Smooth muscle cell (in vitro differentiated cells): ENCODE measurements around the gene DMPK. TPM values are rescaled to one million over a fixed set of nuclear protein-coding genes. Genes with fewer than 3 reads are reported as not detected.

ENCODE experiments used
- DNase-seq: peaks from one replicate; lab custom pipeline; 2025; ENCODE audit not compliant: unreplicated experiment; lab: John Stamatoyannopoulos, UW
- H2AFZ ChIP-seq: fragments of 200-600 bp; sonication (generic); 2 replicates; pipeline ENCODE4 v1.6.0; 2016; ENCODE audit warnings: antibody characterized with exemption, low read depth, mild to moderate bottlenecking
- H3F3A ChIP-seq: fragments of 200-600 bp; sonication (generic); 2 replicates; pipeline ENCODE4 v1.6.0; 2017; ENCODE audit warnings: antibody characterized with exemption, low read depth
- H3K27ac ChIP-seq: fragments of 200-600 bp; sonication (generic); 2 replicates; pipeline ENCODE4 v1.5.1; 2016; ENCODE audit warnings: low read depth, mild to moderate bottlenecking
- H3K27me3 ChIP-seq: fragments of 200-600 bp; sonication (generic); 2 replicates; pipeline ENCODE4 v1.6.1; 2016; ENCODE audit warnings: low read depth, mild to moderate bottlenecking
- H3K36me3 ChIP-seq: fragments of 200-600 bp; sonication (generic); 2 replicates; pipeline ENCODE4 v1.5.1; 2016; ENCODE audit warnings: low read depth
- H3K4me1 ChIP-seq: fragments of 200-600 bp; sonication (generic); 2 replicates; pipeline ENCODE4 v1.5.1; 2016; ENCODE audit warnings: low read depth
- H3K4me2 ChIP-seq: fragments of 200-600 bp; sonication (generic); 2 replicates; pipeline ENCODE4 v1.6.0; 2016; ENCODE audit warnings: mild to moderate bottlenecking
- H3K4me3 ChIP-seq: fragments of 200-600 bp; sonication (generic); 2 replicates; pipeline ENCODE4 v1.5.1; 2016; ENCODE audit warnings: mild to moderate bottlenecking
- H3K79me2 ChIP-seq: fragments of 200-600 bp; sonication (generic); 2 replicates; pipeline ENCODE4 v1.6.0; 2016; ENCODE audit warnings: low read depth, mild to moderate bottlenecking
- H3K9ac ChIP-seq: fragments of 200-600 bp; sonication (generic); 2 replicates; pipeline ENCODE4 v1.6.0; 2016; ENCODE audit warnings: low read depth
- H3K9me3 ChIP-seq: fragments of 200-600 bp; sonication (generic); replicated peaks from 2 replicates; pipeline ENCODE4 v1.5.1; 2016; ENCODE audit warnings: low read depth
- H4K20me1 ChIP-seq: fragments of 200-600 bp; sonication (generic); 2 replicates; pipeline ENCODE4 v1.6.0; 2016; ENCODE audit warnings: low read depth
- CTCF ChIP-seq: fragments of 200-600 bp; sonication (generic); IDR thresholded peaks from 2 replicates; pipeline ENCODE4 v1.5.1; 2017; ENCODE audit warnings: borderline replicate concordance, mild to moderate bottlenecking, antibody characterized with exemption; ENCODE audit not compliant: insufficient read depth, poor library complexity, severe bottlenecking
- WGBS: methylation state at CpG from one replicate; pipeline ENCODE4 v1.1.7; 2016; ENCODE audit warnings: low lambda C conversion rate; 5-methylcytosine and 5-hydroxymethylcytosine counted together
- polyA plus RNA-seq: library from polyadenylated mRNA; unstranded; fragments of >200 nt; fragmentation: Nextera tagmentation; extraction: Ambion mirVana; gene quantifications from 2 replicates; pipeline ENCODE4 v1.2.1, GENCODE V29; 2016
- total RNA-seq: library from RNA; depleted of rRNA; stranded (reverse); fragments of >200 nt; gene quantifications from 2 replicates; pipeline ENCODE4 v1.2.3, GENCODE V29; 2014

DMPK gene
- total and polyA plus RNA-seq, 2 experiments from 2014 or later, result 23.6 to 32.7 TPM

DNA sequence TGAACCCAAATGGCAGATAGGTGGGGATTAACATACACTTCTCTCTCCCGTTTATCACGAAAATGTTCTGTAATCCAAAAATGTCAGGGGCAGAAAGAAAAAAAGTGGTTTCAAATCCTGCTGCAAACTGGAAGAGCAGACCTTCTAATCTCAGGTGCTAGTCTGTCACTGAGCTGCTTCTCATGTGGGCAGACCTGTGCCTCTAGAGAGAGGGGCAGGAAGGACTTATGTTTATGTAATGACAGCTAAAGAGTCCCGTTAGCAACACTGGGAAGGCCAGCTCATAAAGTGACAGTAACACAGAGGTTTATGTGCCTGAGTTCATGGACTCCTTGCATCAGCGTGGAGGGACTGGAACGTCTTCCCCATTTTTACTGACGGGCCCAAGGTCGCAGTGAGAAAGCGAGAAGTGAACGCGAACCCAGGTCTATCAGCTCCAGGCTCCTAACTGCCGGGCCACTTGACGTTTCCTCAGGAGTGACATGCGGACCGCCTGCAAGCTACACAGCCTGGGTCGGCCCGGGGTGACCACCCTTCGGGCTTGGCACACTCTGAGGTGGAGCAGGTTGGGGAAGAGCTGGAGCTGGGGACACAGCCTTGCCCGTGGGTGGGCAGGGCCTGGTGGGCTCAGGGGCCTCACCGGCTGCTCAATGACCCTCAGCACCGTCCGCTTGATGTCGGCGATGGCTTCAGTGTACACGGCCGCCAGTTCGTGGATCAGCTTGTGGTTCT is 42.4 kb upstream of the DMPK start:
- no peaks in the 10 kb centered on the region for H3K27me3 ChIP-seq
- no peak overlapping the region for H3K27ac ChIP-seq
- H3F3A ChIP-seq, result no peaks in the 10 kb centered on the region
- H3K9ac ChIP-seq, result no peak overlapping the region
- no peak overlapping the region for H3K4me2 ChIP-seq
- H4K20me1 ChIP-seq, result no peaks in the 10 kb centered on the region
- no peaks in the 10 kb centered on the region for H3K79me2 ChIP-seq
- WGBS, result 94% methylated on average over 26 of the region's 26 CpGs
- no peak for TF ChIP-seq CTCF
- DNase-seq, result no peak
- H3K9me3 ChIP-seq, result no peaks in the 10 kb centered on the region
- no peak overlapping the region for H3K4me3 ChIP-seq
- H3K36me3 ChIP-seq, result no peaks in the 10 kb centered on the region
- no peaks in the 10 kb centered on the region for H3K4me1 ChIP-seq
- H2AFZ ChIP-seq, result no peak overlapping the region

DNA sequence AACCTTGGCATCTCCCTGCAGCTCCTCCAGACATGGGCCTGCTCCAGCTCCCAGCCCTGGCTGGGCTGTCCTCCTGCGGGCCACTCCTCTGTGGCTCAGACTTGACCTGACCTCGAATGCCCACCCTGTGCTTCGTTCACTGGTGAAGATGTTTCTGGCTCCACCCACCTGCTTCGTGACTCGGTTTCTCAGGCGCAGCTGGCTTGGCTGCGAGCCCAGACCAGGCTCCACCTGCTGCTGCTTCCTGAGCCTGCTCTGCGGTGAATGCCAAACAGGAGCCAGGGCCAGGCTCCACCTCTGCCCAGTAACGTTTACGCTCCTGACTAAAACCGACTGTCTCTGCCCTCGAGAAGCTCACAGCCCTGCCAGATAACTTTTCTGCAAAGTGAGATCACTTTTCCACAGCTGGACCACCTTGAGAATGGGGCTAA is 41.8 kb upstream of the DMPK start:
- Histone ChIP-seq H3K4me3 (no peak overlapping the region), H3K36me3 (no peaks in the 10 kb centered on the region), H3K27ac (no peak overlapping the region), H3K4me1 (no peaks in the 10 kb centered on the region), H3K79me2 (no peaks in the 10 kb centered on the region), H4K20me1 (no peaks in the 10 kb centered on the region), H3K9ac (no peak overlapping the region), H3K27me3 (no peaks in the 10 kb centered on the region), H3K9me3 (no peaks in the 10 kb centered on the region), H3F3A (no peaks in the 10 kb centered on the region), H2AFZ (no peak overlapping the region), H3K4me2 (no peak overlapping the region)
- DNase-seq, result no peak
- WGBS, result 97% methylated on average over 12 of the region's 12 CpGs
- TF ChIP-seq CTCF, result no peak

- H3K27ac ChIP-seq, result no peak overlapping the region
- H3K4me2 ChIP-seq, result no peak overlapping the region
- DNase-seq, result no peak
- no peak for TF ChIP-seq CTCF
- no peak overlapping the region for H3K4me3 ChIP-seq
- no peaks in the 10 kb centered on the region for H3K36me3 ChIP-seq
- H3K27me3 ChIP-seq, result no peaks in the 10 kb centered on the region
- H2AFZ ChIP-seq, result no peak overlapping the region
- no peaks in the 10 kb centered on the region for H3K79me2 ChIP-seq
- H3F3A ChIP-seq, result no peaks in the 10 kb centered on the region
- WGBS, result 98% methylated on average over 12 of the region's 12 CpGs
- H3K4me1 ChIP-seq, result no peaks in the 10 kb centered on the region
- H3K9me3 ChIP-seq, result no peaks in the 10 kb centered on the region
- H4K20me1 ChIP-seq, result no peaks in the 10 kb centered on the region
- no peak overlapping the region for H3K9ac ChIP-seq
Observed at GRCh38 chr19:45823182-45823581, 40.9 kb upstream of the DMPK start.

GRCh38 chr19:45822716-45823115 is 40.4 kb upstream of the DMPK start:
- no peak for DNase-seq
- Histone ChIP-seq H3K79me2 (no peaks in the 10 kb centered on the region), H3K9ac (no peak overlapping the region), H3K4me3 (no peak overlapping the region), H4K20me1 (no peaks in the 10 kb centered on the region), H3K9me3 (no peaks in the 10 kb centered on the region), H3K27me3 (no peaks in the 10 kb centered on the region), H3K4me2 (no peak overlapping the region), H3F3A (no peaks in the 10 kb centered on the region), H2AFZ (no peak overlapping the region), H3K4me1 (no peaks in the 10 kb centered on the region), H3K27ac (no peak overlapping the region), H3K36me3 (no peaks in the 10 kb centered on the region)
- 93% methylated on average over 5 of the region's 5 CpGs for WGBS
- no peak for TF ChIP-seq CTCF
